Hematopoietic multipotent progenitor cell treated with erythropoietin and hydrocortisone succinate and interleukin-3 and kit ligand, for 4 days (in vitro differentiated cells): ENCODE results near the gene CARD18.

ENCODE experiments used
- DNase-seq: peaks from one replicate; pipeline ENCODE4 v3.0.0-alpha.2; 2015

Gene CARD18

GRCh38 chr11:105139669-105140068 is at the start of gene CARD18:
Gene CARD18, minus strand, starts transcription at chr11:105139769. Its CDS starts 43 bp downstream, at chr11:105139726.
- no peak for DNase-seq

- DNase-seq, result peak; percentile 8
Measured at GRCh38 chr11:105183987-105184386, 44.4 kb upstream of the CARD18 start.

- DNase-seq, result peak; percentile 55
Measured at GRCh38 chr11:105183426-105183825, 43.9 kb upstream of the CARD18 start.

- peak; percentile 79 for DNase-seq
Measured at GRCh38 chr11:105181521-105181920, 42.0 kb upstream of the CARD18 start.

GRCh38 chr11:105181100-105181499 is 41.5 kb upstream of the CARD18 start:
- DNase-seq, result peak; percentile 61

- no peak for DNase-seq
Measured at GRCh38 chr11:105179542-105180278, 40.1 kb upstream of the CARD18 start.

GRCh38 chr11:105177658-105178057 is 38.1 kb upstream of the CARD18 start:
- no peak for DNase-seq

- DNase-seq, result no peak
Measured at GRCh38 chr11:105168457-105168856, 28.9 kb upstream of the CARD18 start.

- DNase-seq, result no peak
Measured at GRCh38 chr11:105167244-105167643, 27.7 kb upstream of the CARD18 start.

GRCh38 chr11:105164208-105164607 is 24.6 kb upstream of the CARD18 start:
- DNase-seq, result no peak

GRCh38 chr11:105162506-105162905 is 22.9 kb upstream of the CARD18 start:
- no peak for DNase-seq

GRCh38 chr11:105158436-105158835 is 18.9 kb upstream of the CARD18 start:
- no peak for DNase-seq

GRCh38 chr11:105156720-105157119 is 17.2 kb upstream of the CARD18 start:
- no peak for DNase-seq

- no peak for DNase-seq
Measured at GRCh38 chr11:105156231-105156630, 16.7 kb upstream of the CARD18 start.

- DNase-seq, result no peak
Measured at GRCh38 chr11:105155679-105156078, 16.1 kb upstream of the CARD18 start.

- DNase-seq, result no peak
Measured at GRCh38 chr11:105153392-105153791, 13.8 kb upstream of the CARD18 start.

GRCh38 chr11:105152560-105152959 is 13.0 kb upstream of the CARD18 start:
- DNase-seq, result peak; percentile 3

- DNase-seq, result no peak
Measured at GRCh38 chr11:105152021-105152512, 12.5 kb upstream of the CARD18 start.

- no peak for DNase-seq
Measured at GRCh38 chr11:105149477-105149876, 9.9 kb upstream of the CARD18 start.

GRCh38 chr11:105148241-105148640 is 8.7 kb upstream of the CARD18 start:
- no peak for DNase-seq

- no peak for DNase-seq
Measured at GRCh38 chr11:105144887-105145286, 5.3 kb upstream of the CARD18 start.

GRCh38 chr11:105142167-105142566 is 2.6 kb upstream of the CARD18 start:
- no peak for DNase-seq

GRCh38 chr11:105137286-105137685 is 2.3 kb downstream of the CARD18 start:
- no peak for DNase-seq

GRCh38 chr11:105135883-105136282 is 3.7 kb downstream of the CARD18 start:
- no peak for DNase-seq
